ENCODE results near the gene KCNJ16.

Gene KCNJ16

GRCh38 chr17:70074956-70075355, at the start of gene KCNJ16:
Gene KCNJ16, plus strand, starts transcription at chr17:70075225. Its CDS starts 56,863 bp downstream, at chr17:70132088.
- no peaks in the 10 kb centered on the region for H3K36me3 ChIP-seq (ENCODE audit: insufficient read depth, insufficient read length, low read length)
- H3K9me3 ChIP-seq (ENCODE audit: insufficient read depth, low read length), result no peaks in the 10 kb centered on the region
- TF ChIP-seq YY1 (IDR thresholded peaks at IDR 0.05; ENCODE audit: insufficient read depth, insufficient read length), result no peak
- no peak for TF ChIP-seq SUZ12 (IDR thresholded peaks at IDR 0.05; ENCODE audit: extremely low read depth, insufficient read depth, insufficient read length)
- no peak for TF ChIP-seq ZNF274 (IDR thresholded peaks at IDR 0.05; ENCODE audit: low read depth, low read length)
- H3K9ac ChIP-seq (ENCODE audit: insufficient read length, low read depth), result no peak within 1 kb of the TSS
- DNase-seq (ENCODE audit: low read depth, low spot score), result no peak
- no peaks in the 10 kb centered on the region for H3K4me1 ChIP-seq (ENCODE audit: insufficient read depth, insufficient read length)
- H3K27me3 ChIP-seq (ENCODE audit: insufficient read depth, insufficient read length), result no peaks in the 10 kb centered on the region
- no peak within 1 kb of the TSS for H3K4me3 ChIP-seq (ENCODE audit: insufficient read length, low read depth)

- no peaks in the 10 kb centered on the region for H3K9me3 ChIP-seq (ENCODE audit: insufficient read depth, low read length)
Observed at GRCh38 chr17:70028397-70028796, 46.6 kb upstream of the KCNJ16 start.

GRCh38 chr17:70028978-70029767, 45.9 kb upstream of the KCNJ16 start:
- Histone ChIP-seq H3K36me3 (ENCODE audit: insufficient read depth, insufficient read length, low read length) (no peaks in the 10 kb centered on the region), H3K9me3 (ENCODE audit: insufficient read depth, low read length) (no peaks in the 10 kb centered on the region), H3K4me3 (ENCODE audit: insufficient read length, low read depth) (no peak overlapping the region), H3K9ac (ENCODE audit: insufficient read length, low read depth) (no peak overlapping the region), H3K27me3 (ENCODE audit: insufficient read depth, insufficient read length) (no peaks in the 10 kb centered on the region), H3K4me1 (ENCODE audit: insufficient read depth, insufficient read length) (no peaks in the 10 kb centered on the region)
- no peak for DNase-seq (ENCODE audit: low read depth, low spot score)
- TF ChIP-seq YY1 (IDR thresholded peaks at IDR 0.05; ENCODE audit: insufficient read depth, insufficient read length) (no peak), ZNF274 (IDR thresholded peaks at IDR 0.05; ENCODE audit: low read depth, low read length) (no peak), SUZ12 (IDR thresholded peaks at IDR 0.05; ENCODE audit: extremely low read depth, insufficient read depth, insufficient read length) (no peak)

More at GRCh38 chr17:70028397-70028796, 46.6 kb upstream of the KCNJ16 start:
- Histone ChIP-seq H3K9ac (ENCODE audit: insufficient read length, low read depth) (no peak overlapping the region), H3K4me1 (ENCODE audit: insufficient read depth, insufficient read length) (no peaks in the 10 kb centered on the region), H3K27me3 (ENCODE audit: insufficient read depth, insufficient read length) (no peaks in the 10 kb centered on the region), H3K36me3 (ENCODE audit: insufficient read depth, insufficient read length, low read length) (no peaks in the 10 kb centered on the region), H3K4me3 (ENCODE audit: insufficient read length, low read depth) (no peak overlapping the region)
- TF ChIP-seq SUZ12 (IDR thresholded peaks at IDR 0.05; ENCODE audit: extremely low read depth, insufficient read depth, insufficient read length) (no peak), YY1 (IDR thresholded peaks at IDR 0.05; ENCODE audit: insufficient read depth, insufficient read length) (no peak), ZNF274 (IDR thresholded peaks at IDR 0.05; ENCODE audit: low read depth, low read length) (no peak)
- DNase-seq (ENCODE audit: low read depth, low spot score), result no peak

GRCh38 chr17:70030371-70030770, 44.7 kb upstream of the KCNJ16 start:
- no peaks in the 10 kb centered on the region for H3K27me3 ChIP-seq (ENCODE audit: insufficient read depth, insufficient read length)
- H3K9me3 ChIP-seq (ENCODE audit: insufficient read depth, low read length), result no peaks in the 10 kb centered on the region
- no peak for TF ChIP-seq ZNF274 (IDR thresholded peaks at IDR 0.05; ENCODE audit: low read depth, low read length)
- TF ChIP-seq SUZ12 (IDR thresholded peaks at IDR 0.05; ENCODE audit: extremely low read depth, insufficient read depth, insufficient read length), result no peak
- TF ChIP-seq YY1 (IDR thresholded peaks at IDR 0.05; ENCODE audit: insufficient read depth, insufficient read length), result no peak
- H3K36me3 ChIP-seq (ENCODE audit: insufficient read depth, insufficient read length, low read length), result no peaks in the 10 kb centered on the region
- DNase-seq (ENCODE audit: low read depth, low spot score), result no peak
- no peak overlapping the region for H3K9ac ChIP-seq (ENCODE audit: insufficient read length, low read depth)
- no peaks in the 10 kb centered on the region for H3K4me1 ChIP-seq (ENCODE audit: insufficient read depth, insufficient read length)
- H3K4me3 ChIP-seq (ENCODE audit: insufficient read length, low read depth), result no peak overlapping the region

GRCh38 chr17:70031341-70031740, 43.7 kb upstream of the KCNJ16 start:
- Histone ChIP-seq H3K4me1 (ENCODE audit: insufficient read depth, insufficient read length) (no peaks in the 10 kb centered on the region), H3K9me3 (ENCODE audit: insufficient read depth, low read length) (no peaks in the 10 kb centered on the region)

GRCh38 chr17:70033165-70033564, 41.9 kb upstream of the KCNJ16 start:
- Histone ChIP-seq H3K9ac (ENCODE audit: insufficient read length, low read depth) (no peak overlapping the region), H3K36me3 (ENCODE audit: insufficient read depth, insufficient read length, low read length) (no peaks in the 10 kb centered on the region), H3K4me1 (ENCODE audit: insufficient read depth, insufficient read length) (no peaks in the 10 kb centered on the region), H3K27me3 (ENCODE audit: insufficient read depth, insufficient read length) (no peaks in the 10 kb centered on the region), H3K9me3 (ENCODE audit: insufficient read depth, low read length) (no peaks in the 10 kb centered on the region), H3K4me3 (ENCODE audit: insufficient read length, low read depth) (no peak overlapping the region)
- DNase-seq (ENCODE audit: low read depth, low spot score), result no peak
- no peak for TF ChIP-seq SUZ12 (IDR thresholded peaks at IDR 0.05; ENCODE audit: extremely low read depth, insufficient read depth, insufficient read length)
- no peak for TF ChIP-seq YY1 (IDR thresholded peaks at IDR 0.05; ENCODE audit: insufficient read depth, insufficient read length)
- TF ChIP-seq ZNF274 (IDR thresholded peaks at IDR 0.05; ENCODE audit: low read depth, low read length), result no peak

More at GRCh38 chr17:70031341-70031740, 43.7 kb upstream of the KCNJ16 start:
- H3K4me3 ChIP-seq (ENCODE audit: insufficient read length, low read depth), result no peak overlapping the region
- no peak overlapping the region for H3K9ac ChIP-seq (ENCODE audit: insufficient read length, low read depth)
- TF ChIP-seq SUZ12 (IDR thresholded peaks at IDR 0.05; ENCODE audit: extremely low read depth, insufficient read depth, insufficient read length), result no peak
- no peak for TF ChIP-seq ZNF274 (IDR thresholded peaks at IDR 0.05; ENCODE audit: low read depth, low read length)
- no peak for TF ChIP-seq YY1 (IDR thresholded peaks at IDR 0.05; ENCODE audit: insufficient read depth, insufficient read length)
- no peak for DNase-seq (ENCODE audit: low read depth, low spot score)
- no peaks in the 10 kb centered on the region for H3K27me3 ChIP-seq (ENCODE audit: insufficient read depth, insufficient read length)
- H3K36me3 ChIP-seq (ENCODE audit: insufficient read depth, insufficient read length, low read length), result no peaks in the 10 kb centered on the region

- no peaks in the 10 kb centered on the region for H3K9me3 ChIP-seq (ENCODE audit: insufficient read depth, low read length)
- no peak for TF ChIP-seq ZNF274 (IDR thresholded peaks at IDR 0.05; ENCODE audit: low read depth, low read length)
- no peak for TF ChIP-seq SUZ12 (IDR thresholded peaks at IDR 0.05; ENCODE audit: extremely low read depth, insufficient read depth, insufficient read length)
- H3K4me3 ChIP-seq (ENCODE audit: insufficient read length, low read depth), result no peak overlapping the region
- no peaks in the 10 kb centered on the region for H3K36me3 ChIP-seq (ENCODE audit: insufficient read depth, insufficient read length, low read length)
- H3K4me1 ChIP-seq (ENCODE audit: insufficient read depth, insufficient read length), result no peaks in the 10 kb centered on the region
- no peaks in the 10 kb centered on the region for H3K27me3 ChIP-seq (ENCODE audit: insufficient read depth, insufficient read length)
- no peak overlapping the region for H3K9ac ChIP-seq (ENCODE audit: insufficient read length, low read depth)
- no peak for DNase-seq (ENCODE audit: low read depth, low spot score)
Observed at GRCh38 chr17:70034158-70034557, 40.9 kb upstream of the KCNJ16 start.

Measured in NT2/D1 (cell line).